NCI-H2227 (cell line): ENCODE measurements around the gene PLA2G4C.
"Not testable (repeated sequence)": the region's sequence is repeated elsewhere in the genome, so short reads cannot be mapped to it uniquely, and the experiment has no call there.

ENCODE experiments used
- DNase-seq: peaks from one replicate; lab custom pipeline; 2025; ENCODE audit not compliant: unreplicated experiment; lab: John Stamatoyannopoulos, UW

Gene PLA2G4C

GRCh38 chr19:48111280-48111679 lies 663 bp upstream of the PLA2G4C start:
- DNase-seq: peak; percentile 80

- DNase-seq: no peak
These were observed 1.4 kb downstream of the PLA2G4C start for GRCh38 chr19:48108997-48109782.

- no peak for DNase-seq
These were observed 6.7 kb downstream of the PLA2G4C start for GRCh38 chr19:48103922-48104321.

- DNase-seq: no peak
These were observed 7.5 kb downstream of the PLA2G4C start for GRCh38 chr19:48102870-48103751.

GRCh38 chr19:48095612-48096175 lies 14.9 kb downstream of the PLA2G4C start:
- no peak for DNase-seq

- no peak for DNase-seq
These were observed 15.8 kb downstream of the PLA2G4C start for GRCh38 chr19:48094855-48095203.

GRCh38 chr19:48094129-48094854 lies 16.3 kb downstream of the PLA2G4C start:
- DNase-seq: no peak

- not testable (repeated sequence) for DNase-seq
These were observed 19.4 kb downstream of the PLA2G4C start for GRCh38 chr19:48091111-48091718.

GRCh38 chr19:48090281-48090802 lies 20.3 kb downstream of the PLA2G4C start:
- no peak for DNase-seq

- not testable (repeated sequence) for DNase-seq
These were observed 21.6 kb downstream of the PLA2G4C start for GRCh38 chr19:48088991-48089390.

GRCh38 chr19:48085904-48086864 lies 24.4 kb downstream of the PLA2G4C start:
- DNase-seq: no peak

- no peak for DNase-seq
These were observed 25.5 kb downstream of the PLA2G4C start for GRCh38 chr19:48085076-48085475.

GRCh38 chr19:48081106-48081505 lies 29.5 kb downstream of the PLA2G4C start:
- DNase-seq: no peak

- DNase-seq: not testable (repeated sequence)
These were observed 40.3 kb downstream of the PLA2G4C start for GRCh38 chr19:48070177-48070769.

- DNase-seq: no peak
These were observed 41.2 kb downstream of the PLA2G4C start for GRCh38 chr19:48069435-48069834.

- DNase-seq: no peak
These were observed 46.1 kb downstream of the PLA2G4C start for GRCh38 chr19:48064509-48064908.

GRCh38 chr19:48061401-48062344 lies 48.9 kb downstream of the PLA2G4C start:
- no peak for DNase-seq

GRCh38 chr19:48060381-48060780 lies 50.2 kb downstream of the PLA2G4C start:
- DNase-seq: no peak
